Transverse colon (tissue), 4 donors: ENCODE results near the gene CLCNKA.

Experiments used
- POLR2A ChIP-seq: fragments of 450-650 bp; IDR thresholded peaks from one replicate; pipeline ENCODE4 v1.6.1; 2016; ENCODE audit warnings: antibody characterized with exemption, mild to moderate bottlenecking, moderate library complexity
- POLR2AphosphoS5 ChIP-seq, 3 donors: sonication (generic); formaldehyde crosslinking; IDR thresholded peaks; one replicate each; pipeline ENCODE4 v1.6.1; 2016; ENCODE audit warnings: antibody characterized with exemption in 3 of 3
- TF ChIP-seq, protein P1 (sequence below), 5 experiments: fragments of 200-600 bp in 3 of 5; fragments of 450-650 bp in 2 of 5; sonication (generic) in 3 of 5; IDR thresholded peaks; 1 replicate in 2 of 5; 2 replicates in 3 of 5; pipeline ENCODE4 v1.5.1; 2016 to 2017; ENCODE audit warnings: antibody characterized with exemption in 5 of 5, inconsistent platforms in 3 of 5, mild to moderate bottlenecking in 2 of 5, moderate library complexity in 1 of 5

- TF ChIP-seq, protein P1, sequence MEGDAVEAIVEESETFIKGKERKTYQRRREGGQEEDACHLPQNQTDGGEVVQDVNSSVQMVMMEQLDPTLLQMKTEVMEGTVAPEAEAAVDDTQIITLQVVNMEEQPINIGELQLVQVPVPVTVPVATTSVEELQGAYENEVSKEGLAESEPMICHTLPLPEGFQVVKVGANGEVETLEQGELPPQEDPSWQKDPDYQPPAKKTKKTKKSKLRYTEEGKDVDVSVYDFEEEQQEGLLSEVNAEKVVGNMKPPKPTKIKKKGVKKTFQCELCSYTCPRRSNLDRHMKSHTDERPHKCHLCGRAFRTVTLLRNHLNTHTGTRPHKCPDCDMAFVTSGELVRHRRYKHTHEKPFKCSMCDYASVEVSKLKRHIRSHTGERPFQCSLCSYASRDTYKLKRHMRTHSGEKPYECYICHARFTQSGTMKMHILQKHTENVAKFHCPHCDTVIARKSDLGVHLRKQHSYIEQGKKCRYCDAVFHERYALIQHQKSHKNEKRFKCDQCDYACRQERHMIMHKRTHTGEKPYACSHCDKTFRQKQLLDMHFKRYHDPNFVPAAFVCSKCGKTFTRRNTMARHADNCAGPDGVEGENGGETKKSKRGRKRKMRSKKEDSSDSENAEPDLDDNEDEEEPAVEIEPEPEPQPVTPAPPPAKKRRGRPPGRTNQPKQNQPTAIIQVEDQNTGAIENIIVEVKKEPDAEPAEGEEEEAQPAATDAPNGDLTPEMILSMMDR (IDR thresholded peaks at IDR 0.05) = no peak
- TF ChIP-seq POLR2A (no peak), POLR2AphosphoS5 (IDR thresholded peaks at IDR 0.05) (no peak)
Observed at GRCh38 chr1:15985611-15986297, 36.1 kb upstream of the CLCNKA start.
